Lower leg skin (tissue), 4 donors: ENCODE measurements around the gene DNER. TPM values are rescaled to one million over a fixed set of nuclear protein-coding genes. Genes with fewer than 3 reads are reported as not detected.

Source experiments
- DNase-seq, 2 donors: peaks; one replicate each; pipeline ENCODE4 v3.0.0-alpha.2; 2019; ENCODE audit warnings: low spot score in 2 of 2
- H3K4me3 ChIP-seq: fragments of 200-600 bp; sonication (generic); 2 replicates; pipeline ENCODE4 v1.5.1; 2017; ENCODE audit warnings: mild to moderate bottlenecking, low read depth; ENCODE audit not compliant: poor library complexity, severe bottlenecking
- POLR2A ChIP-seq, 2 donors: fragments of 450-650 bp; IDR thresholded peaks; one replicate each; pipeline ENCODE4 v1.6.1; 2016 to 2017; ENCODE audit warnings: antibody characterized with exemption in 2 of 2, mild to moderate bottlenecking in 1 of 2, moderate library complexity in 1 of 2
- WGBS, 2 donors: methylation state at CpG; one replicate each; pipeline ENCODE4 v1.1.5; 2018; 5-methylcytosine and 5-hydroxymethylcytosine counted together
- intact Hi-C: fragments of 100-400 bp; cut with DNase I; formaldehyde crosslinking; loops from one replicate; pipeline ENCODE4 v1.15.0; 2023; ENCODE audit warnings: low total_unique reads
- total RNA-seq, 4 donors: library from RNA; depleted of rRNA; stranded (reverse); fragments of >200 nt; gene quantifications; one replicate each; pipeline ENCODE4 v1.1.0, GENCODE V29; 2016
- TF ChIP-seq, protein P1 (sequence below), 3 donors: fragments of 450-650 bp; IDR thresholded peaks; one replicate each; pipeline ENCODE4 v1.5.1; 2016; ENCODE audit warnings: antibody characterized with exemption in 3 of 3, mild to moderate bottlenecking in 3 of 3, moderate library complexity in 2 of 3

The DNER gene
- total RNA-seq, 4 donors from 2014 or later, result 2.8 to 20.1 (median 12.8) TPM

DNA sequence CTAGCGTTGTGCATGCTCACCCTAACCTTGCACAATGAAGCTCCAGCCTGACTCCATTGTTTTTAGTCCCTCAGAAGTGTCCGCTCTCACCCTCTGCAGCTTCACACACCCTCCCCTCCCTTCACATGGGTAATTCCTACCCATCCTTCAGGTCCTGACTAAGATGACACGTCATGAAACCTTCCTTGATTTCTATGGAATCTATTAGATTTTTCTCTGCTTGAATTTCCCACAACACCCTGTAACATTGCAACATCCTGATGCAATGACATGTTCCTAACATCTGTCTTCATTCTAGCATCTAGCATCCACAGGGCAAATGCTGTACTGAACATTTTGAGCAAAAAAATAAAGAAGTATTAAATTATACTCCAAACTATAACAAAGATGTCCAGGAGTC, 366.2 kb downstream of the DNER start:
- intact Hi-C loops, result no loop called here

DNA sequence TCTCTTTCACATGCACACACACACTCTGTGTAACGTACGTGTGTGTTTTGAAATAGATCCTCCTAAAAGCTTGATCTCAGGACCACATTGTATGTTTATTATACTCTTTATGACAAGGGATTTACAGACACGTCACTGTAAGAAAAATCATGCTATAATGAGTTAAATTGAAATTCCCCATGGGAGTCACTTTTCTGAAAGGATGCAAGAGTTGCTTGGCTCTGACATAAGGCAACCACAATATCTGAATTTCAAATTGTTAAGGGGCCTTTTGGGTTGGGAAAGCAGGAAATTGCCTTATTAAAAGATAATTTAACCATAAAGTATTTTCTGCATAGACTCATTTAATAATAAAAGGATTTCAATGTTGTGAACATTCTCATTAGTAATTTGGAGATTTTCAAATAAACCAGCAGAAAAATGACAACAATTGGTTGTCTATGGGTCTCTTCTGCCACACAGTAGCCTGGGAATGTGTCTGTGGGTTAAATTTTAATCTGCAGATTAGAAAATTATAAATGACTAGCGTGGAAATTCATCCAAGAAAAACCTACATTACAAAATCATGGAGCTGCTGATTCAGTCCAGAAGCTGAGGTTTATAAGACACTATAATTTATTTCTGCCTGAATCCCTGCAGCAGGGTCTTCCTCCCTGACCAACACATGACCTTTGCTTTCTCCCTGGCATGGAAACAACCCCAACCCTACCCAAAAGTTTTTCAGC, 367.4 kb downstream of the DNER start:
- intact Hi-C loops, result no loop called here
- DNase-seq, result no peak
- TF ChIP-seq, protein P1, sequence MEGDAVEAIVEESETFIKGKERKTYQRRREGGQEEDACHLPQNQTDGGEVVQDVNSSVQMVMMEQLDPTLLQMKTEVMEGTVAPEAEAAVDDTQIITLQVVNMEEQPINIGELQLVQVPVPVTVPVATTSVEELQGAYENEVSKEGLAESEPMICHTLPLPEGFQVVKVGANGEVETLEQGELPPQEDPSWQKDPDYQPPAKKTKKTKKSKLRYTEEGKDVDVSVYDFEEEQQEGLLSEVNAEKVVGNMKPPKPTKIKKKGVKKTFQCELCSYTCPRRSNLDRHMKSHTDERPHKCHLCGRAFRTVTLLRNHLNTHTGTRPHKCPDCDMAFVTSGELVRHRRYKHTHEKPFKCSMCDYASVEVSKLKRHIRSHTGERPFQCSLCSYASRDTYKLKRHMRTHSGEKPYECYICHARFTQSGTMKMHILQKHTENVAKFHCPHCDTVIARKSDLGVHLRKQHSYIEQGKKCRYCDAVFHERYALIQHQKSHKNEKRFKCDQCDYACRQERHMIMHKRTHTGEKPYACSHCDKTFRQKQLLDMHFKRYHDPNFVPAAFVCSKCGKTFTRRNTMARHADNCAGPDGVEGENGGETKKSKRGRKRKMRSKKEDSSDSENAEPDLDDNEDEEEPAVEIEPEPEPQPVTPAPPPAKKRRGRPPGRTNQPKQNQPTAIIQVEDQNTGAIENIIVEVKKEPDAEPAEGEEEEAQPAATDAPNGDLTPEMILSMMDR (IDR thresholded peaks at IDR 0.05), result no peak
- no peak overlapping the region for H3K4me3 ChIP-seq
- 79 to 85% methylated on average over 4 of the region's 4 CpGs for whole genome bisulfite sequencing, 2 donors

More for the DNA sequence above, 366.2 kb downstream of the DNER start:
- WGBS, 2 donors, result 81 to 84% methylated on average over 3 of the region's 3 CpGs
- no peak for DNase-seq
- no peak overlapping the region for H3K4me3 ChIP-seq
- TF ChIP-seq, protein P1 (IDR thresholded peaks at IDR 0.05), result no peak
- TF ChIP-seq POLR2A (IDR thresholded peaks at IDR 0.05), result no peak

DNA sequence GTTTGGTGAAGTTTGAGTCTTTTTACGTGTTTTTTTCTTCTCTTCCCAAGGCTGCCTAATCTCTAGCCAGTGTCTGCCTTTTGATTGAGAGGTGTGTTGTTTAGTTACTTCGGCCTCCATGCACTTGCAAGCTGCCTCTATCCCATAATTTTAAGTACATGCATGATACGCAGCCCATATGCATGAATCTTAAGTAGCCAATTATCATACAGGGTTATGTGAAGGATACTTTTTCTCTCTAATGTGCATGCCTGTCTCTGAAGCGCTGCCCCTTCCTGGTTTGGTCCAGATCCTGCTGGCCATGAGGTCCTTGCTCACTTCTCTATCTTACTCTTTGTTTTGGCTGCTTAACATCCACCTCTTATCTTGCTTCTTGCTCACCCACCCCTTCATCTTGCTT, 369.4 kb downstream of the DNER start:
- no peak for DNase-seq
- intact Hi-C loops, result no loop called here
- WGBS, 2 donors, result 89 to 93% methylated on average over 4 of the region's 4 CpGs
- no peak overlapping the region for H3K4me3 ChIP-seq
- no peak for TF ChIP-seq POLR2A (IDR thresholded peaks at IDR 0.05)
- TF ChIP-seq, protein P1 (IDR thresholded peaks at IDR 0.05), result no peak

DNA sequence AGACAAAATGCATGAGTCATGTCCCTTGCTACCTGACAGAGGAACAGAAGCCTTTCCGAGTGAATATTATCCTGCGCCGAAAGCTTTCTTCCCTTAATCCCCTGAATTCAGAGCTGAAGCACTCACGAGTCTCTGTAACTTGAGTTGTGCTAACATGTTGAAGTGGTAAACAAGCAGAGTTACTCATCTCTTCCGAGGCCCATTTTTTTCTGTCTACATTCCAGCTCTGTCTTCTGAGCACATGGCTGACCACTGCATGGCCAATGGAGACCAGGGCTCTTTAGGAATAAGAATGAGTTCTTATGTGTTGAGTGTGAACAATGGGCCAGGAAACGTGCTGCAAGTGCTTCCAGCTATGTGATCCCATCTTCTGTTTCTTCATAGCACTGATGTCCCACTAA, 370.2 kb downstream of the DNER start:
- H3K4me3 ChIP-seq, result no peak overlapping the region
- 40 to 57% methylated on average over 6 of the region's 6 CpGs for WGBS, 2 donors
- TF ChIP-seq, protein P1 (IDR thresholded peaks at IDR 0.05), result no peak
- no peak for TF ChIP-seq POLR2A (IDR thresholded peaks at IDR 0.05)
- intact Hi-C loops, result no loop called here
- DNase-seq, result no peak

DNA sequence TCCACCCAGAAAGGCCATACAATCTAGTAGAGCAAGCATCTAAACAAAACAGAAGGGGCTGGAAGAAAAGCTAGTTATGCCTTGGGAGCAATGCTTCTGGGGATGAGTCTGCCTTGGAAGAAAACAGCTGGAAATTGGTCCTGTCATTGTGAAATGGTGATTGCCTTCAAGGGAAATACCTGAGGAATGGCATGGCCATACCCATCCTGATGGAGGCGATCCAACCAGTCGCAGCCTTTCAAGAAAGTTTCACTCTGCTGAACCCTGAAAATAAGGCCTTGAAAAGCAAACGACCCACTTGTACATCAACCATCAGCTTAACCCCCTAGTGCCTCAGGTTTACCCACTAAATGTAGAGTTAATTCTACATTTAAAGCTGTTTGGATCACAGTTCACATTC, 370.7 kb downstream of the DNER start:
- 64% methylated on average over 3 of the region's 3 CpGs for WGBS, 2 donors
- intact Hi-C loops, result no loop called here
- H3K4me3 ChIP-seq, result no peak overlapping the region
- no peak for DNase-seq
- TF ChIP-seq, protein P1 (IDR thresholded peaks at IDR 0.05), result no peak
- TF ChIP-seq POLR2A (IDR thresholded peaks at IDR 0.05), result no peak

DNA sequence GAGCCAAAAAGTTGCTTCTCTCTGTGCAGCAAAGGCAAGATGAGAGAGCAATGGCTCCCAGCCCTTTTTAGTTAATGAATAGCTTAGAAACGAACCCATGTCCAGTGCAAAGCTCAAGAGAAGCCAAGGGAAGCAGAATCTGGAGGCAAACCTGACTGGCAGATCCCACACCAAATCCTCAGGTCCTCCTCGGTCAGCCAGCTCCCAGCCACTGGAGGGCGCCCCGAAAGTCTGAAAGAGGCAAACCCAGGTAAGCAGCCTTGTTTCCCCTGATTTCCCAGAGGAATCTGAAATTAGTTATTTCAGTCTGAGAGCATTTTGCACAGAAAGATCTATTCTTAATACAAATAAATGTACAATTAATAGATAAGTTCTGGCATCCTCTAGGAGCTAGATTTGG, 372.0 kb downstream of the DNER start:
- no peak overlapping the region for H3K4me3 ChIP-seq
- intact Hi-C loops, result no loop called here
- DNase-seq, result no peak
- TF ChIP-seq POLR2A (IDR thresholded peaks at IDR 0.05), result no peak
- TF ChIP-seq, protein P1 (IDR thresholded peaks at IDR 0.05), result no peak
- 68 to 74% methylated on average over 4 of the region's 4 CpGs for WGBS, 2 donors
